GM12878 (cell line): ENCODE measurements around the gene MAP3K10. TPM values are rescaled to one million over a fixed set of nuclear protein-coding genes. Genes with fewer than 3 reads are reported as not detected.

ENCODE experiments used
- ATAC-seq: fragments of 200-7000 bp; cut with Tn5 transposase; 3 replicates; pipeline ENCODE4 v1.9.1; 2020; ENCODE audit warnings: mild to moderate bottlenecking, moderate library complexity
- BruUV-seq: library from RNA; stranded (reverse); fragments of 400-500 nt; replicated peaks from 2 replicates; lab custom pipeline; 2021; lab: Mats Ljungman, UMichigan
- CTCF ChIA-PET: fragments of 300-600 bp; sonication (Branson Sonifier 250); formaldehyde crosslinking; extraction: SDS; loops from one replicate; lab custom pipeline; 2021; ENCODE audit warnings: inconsistent platforms; lab: Yijun Ruan, JAX
- POLR2A ChIA-PET: fragments of 350-600 bp; formaldehyde crosslinking; extraction: SDS; loops from one replicate; lab custom pipeline; 2021; ENCODE audit warnings: inconsistent platforms; lab: Charles Lee
- RAD21 ChIA-PET: fragments of 300-600 bp; sonication (Branson Sonifier 250); formaldehyde crosslinking; loops from one replicate; lab custom pipeline; 2023; ENCODE audit warnings: antibody characterized with exemption; ENCODE audit not compliant: unreplicated experiment; lab: Charles Lee
- SMC1A ChIA-PET: fragments of 300-600 bp; sonication (Branson Sonifier 250); formaldehyde crosslinking; loops from one replicate; lab custom pipeline; 2023; ENCODE audit not compliant: unreplicated experiment, uncharacterized antibody; lab: Charles Lee
- DNase-seq: peaks from one replicate; pipeline ENCODE4 v3.0.0-alpha.2; 2011; ENCODE audit warnings: low read depth, low spot score
- FAIRE-seq: peaks from 3 replicates; lab custom pipeline; 2011; peaks lifted over from hg19 to GRCh38; lab: Jason Lieb, UNC
- H2AFZ ChIP-seq: 2 replicates; pipeline ENCODE4 v1.6.0; 2011; ENCODE audit warnings: low read depth, low read length, control low read depth; ENCODE audit not compliant: control insufficient read depth
- H3K27ac ChIP-seq: 2 replicates; pipeline ENCODE4 v1.5.1; 2011; ENCODE audit warnings: control low read depth; ENCODE audit not compliant: control insufficient read depth, insufficient read depth
- H3K27me3 ChIP-seq, 2 experiments: replicated peaks in 1 of 2; 2 replicates each; pipeline versions ENCODE4 v1.6.0 to v1.6.1; 2011; ENCODE audit warnings: low read length in 1 of 2; ENCODE audit not compliant: control insufficient read depth in 2 of 2, insufficient read depth in 2 of 2
- H3K36me3 ChIP-seq, 2 experiments: 2 replicates each; pipeline ENCODE4 v1.5.1; 2011; ENCODE audit warnings: low read length in 1 of 2; ENCODE audit not compliant: control insufficient read depth in 2 of 2, insufficient read depth in 2 of 2
- H3K4me1 ChIP-seq: 2 replicates; pipeline ENCODE4 v1.6.1; 2011; ENCODE audit warnings: mild to moderate bottlenecking, low read length, moderate library complexity, mixed read lengths; ENCODE audit not compliant: control insufficient read depth, insufficient read depth
- H3K4me2 ChIP-seq: 2 replicates; pipeline ENCODE4 v1.6.0; 2011; ENCODE audit warnings: control low read depth; ENCODE audit not compliant: control insufficient read depth, insufficient read depth
- H3K4me3 ChIP-seq: fragments of 200-600 bp; sonication (generic); 2 replicates; pipeline ENCODE4 v1.5.1; 2016
- H3K79me2 ChIP-seq: 2 replicates; pipeline ENCODE4 v1.6.0; 2011; ENCODE audit warnings: low read length; ENCODE audit not compliant: control insufficient read depth, insufficient read depth
- H3K9ac ChIP-seq: 2 replicates; pipeline ENCODE4 v1.8.0; 2011; ENCODE audit warnings: low read length, control low read depth, mixed read lengths; ENCODE audit not compliant: control insufficient read depth, insufficient read depth
- H3K9me3 ChIP-seq: replicated peaks from 3 replicates; pipeline ENCODE4 v1.5.1; 2011; ENCODE audit warnings: mild to moderate bottlenecking, low read length; ENCODE audit not compliant: control insufficient read depth, insufficient read depth
- H4K20me1 ChIP-seq: 2 replicates; pipeline ENCODE4 v1.6.0; 2011; ENCODE audit not compliant: control insufficient read depth, insufficient read depth
- ASH2L ChIP-seq: fragments of 300-600, 200-600 bp; sonication (generic); IDR thresholded peaks from 2 replicates; pipeline ENCODE4 v1.6.1; 2017; ENCODE audit warnings: low read depth, mild to moderate bottlenecking, borderline replicate concordance
- CBX3 ChIP-seq: fragments of 200-600 bp; sonication (generic); IDR thresholded peaks from 2 replicates; pipeline ENCODE4 v1.6.1; 2016; ENCODE audit warnings: low read depth, borderline replicate concordance
- E2F4 ChIP-seq: IDR thresholded peaks from 2 replicates; pipeline ENCODE4 v1.6.1; 2012; ENCODE audit warnings: low read depth, low read length, improper control_type of control experiment
- EGR1 ChIP-seq, 2 experiments: IDR thresholded peaks; 1 replicate in 1 of 2; 2 replicates in 1 of 2; pipeline ENCODE4 v1.6.1; 2011 to 2012; ENCODE audit warnings: low read depth in 2 of 2, low read length in 2 of 2, borderline replicate concordance in 1 of 2, mild to moderate bottlenecking in 1 of 2, moderate library complexity in 1 of 2
- ELK1 ChIP-seq: IDR thresholded peaks from 2 replicates; pipeline ENCODE4 v1.6.1; 2012; ENCODE audit warnings: low read depth, low read length, improper control_type of control experiment
- FOXM1 ChIP-seq: IDR thresholded peaks from 2 replicates; pipeline ENCODE4 v1.6.1; 2012; ENCODE audit warnings: low read depth, mild to moderate bottlenecking, inconsistent platforms, low read length, moderate library complexity
- HSF1 ChIP-seq: fragments of 150-350 bp; IDR thresholded peaks from 2 replicates; pipeline ENCODE4 v1.6.1; 2014; ENCODE audit warnings: mild to moderate bottlenecking, low read depth, low read length
- IKZF2 ChIP-seq, 2 experiments: fragments of 450-650 bp; IDR thresholded peaks; 2 replicates each; pipeline ENCODE4 v1.6.1; 2017; ENCODE audit warnings: mild to moderate bottlenecking in 2 of 2, moderate library complexity in 2 of 2
- IRF4 ChIP-seq: IDR thresholded peaks from 2 replicates; pipeline ENCODE4 v1.6.1; 2011; ENCODE audit warnings: low read depth, low read length
- KDM1A ChIP-seq: fragments of 200-600 bp; sonication (generic); IDR thresholded peaks from 2 replicates; pipeline ENCODE4 v1.6.1; 2016; ENCODE audit warnings: borderline replicate concordance
- MYB ChIP-seq: fragments of 150-350 bp; IDR thresholded peaks from 2 replicates; pipeline ENCODE4 v1.6.1; 2014; ENCODE audit warnings: mild to moderate bottlenecking, low read depth, low read length, borderline replicate concordance
- NR2C1 ChIP-seq: fragments of 450-650 bp; IDR thresholded peaks from 2 replicates; pipeline ENCODE4 v1.6.1; 2017; ENCODE audit warnings: antibody characterized with exemption, mild to moderate bottlenecking, moderate library complexity
- NR2F1 ChIP-seq: fragments of 450-650 bp; conservative IDR thresholded peaks from 2 replicates; pipeline ENCODE4 v1.6.1; 2017; ENCODE audit warnings: mild to moderate bottlenecking
- USF1 ChIP-seq: IDR thresholded peaks from 2 replicates; pipeline ENCODE4 v1.6.1; 2011; ENCODE audit warnings: borderline replicate concordance, low read depth, mild to moderate bottlenecking, moderate library complexity, mixed read lengths, low read length; ENCODE audit not compliant: insufficient read depth; ENCODE audit errors: extremely low read length
- ZNF592 ChIP-seq: fragments of 450-650 bp; IDR thresholded peaks from 2 replicates; pipeline ENCODE4 v1.6.1; 2017; ENCODE audit warnings: mild to moderate bottlenecking, moderate library complexity
- ZNF622 ChIP-seq: fragments of 450-650 bp; IDR thresholded peaks from 2 replicates; pipeline ENCODE4 v1.6.1; 2017; ENCODE audit warnings: mild to moderate bottlenecking, inconsistent platforms
- WGBS: methylation state at CpG from one replicate; pipeline ENCODE4 v1.1.6; 2016; ENCODE audit warnings: low lambda C conversion rate; ENCODE audit not compliant: insufficient replicate concordance, insufficient coverage; ENCODE audit errors: missing lambda C conversion rate; 5-methylcytosine and 5-hydroxymethylcytosine counted together
- in situ Hi-C: fragments of 300-500 bp; cut with MboI; formaldehyde crosslinking; loops from 9 replicates; pipeline ENCODE4 v1.14.3; 2018; ENCODE audit warnings: mixed read lengths
- intact Hi-C: fragments of 100-400 bp; cut with micrococcal nuclease; formaldehyde crosslinking; loops from one replicate; pipeline ENCODE4 v1.14.2; 2022; ENCODE audit not compliant: unreplicated experiment
- polyA plus RNA-seq, 11 experiments: library from polyadenylated mRNA; depleted of rRNA in 4 of 11; unstranded in 6 of 11; stranded (reverse) in 5 of 11; fragments of >200 nt; fragmentation: Nextera tagmentation in 4 of 11; fragmentation: Illumina TruSeq in 1 of 11; extraction: Ambion mirVana in 4 of 11; extraction: Trizol in 1 of 11; gene quantifications; 1 replicate in 1 of 11; 2 replicates in 10 of 11; pipeline versions ENCODE4 v1.2.1 to v1.2.3, GENCODE V29; 2011 to 2016; ENCODE audit warnings: inconsistent platforms in 2 of 11, missing spikeins in 2 of 11, low read depth in 1 of 11
- total RNA-seq, 4 experiments: library from RNA; depleted of rRNA in 3 of 4; stranded (reverse); fragments of >200 nt in 3 of 4; fragmentation: Illumina TruSeq in 1 of 4; extraction: Trizol in 1 of 4; gene quantifications; 2 replicates each; pipeline versions ENCODE4 v1.2.1 to v1.2.3, GENCODE V29; 2013 to 2021

MAP3K10 gene
- total and polyA plus RNA-seq, 10 of the 15 experiments (the other 5 are each of a cell fraction or from before 2014, with no cell fraction given) = 0.11 to 16.6 (median 2.6) TPM

GRCh38 chr19:40236026-40236355 is 44.8 kb downstream of the MAP3K10 start:
- Histone ChIP-seq H3K9me3 (no peaks in the 10 kb centered on the region), H3K79me2 (no peaks in the 10 kb centered on the region), H3K9ac (no peak overlapping the region), H3K4me3 (no peak overlapping the region), H3K4me1 (no peaks in the 10 kb centered on the region), H2AFZ (no peak overlapping the region), H3K4me2 (no peak overlapping the region), H3K27ac (no peak overlapping the region), H4K20me1 (no peaks in the 10 kb centered on the region), H3K36me3 (peaks cover 20 to 43% of the 10 kb centered on the region in 2 experiments; a peak in 3 of 4 replicates), H3K27me3 (no peaks in the 10 kb centered on the region)
- intact Hi-C loops (no loop called here), in situ Hi-C loops (no loop called here)
- ATAC-seq (no peak), DNase-seq (no peak), FAIRE-seq (no peak)
- 95% methylated on average over 9 of the region's 9 CpGs for WGBS
- TF ChIP-seq HSF1 = no peak
- no peak for TF ChIP-seq ZNF622
- TF ChIP-seq EGR1 (IDR thresholded peaks at IDR 0.05; ENCODE audit: borderline replicate concordance in 1 of 2, low read depth in 2 of 2, low read length in 2 of 2) = no peak
- TF ChIP-seq NR2F1 = no peak
- TF ChIP-seq FOXM1 = no peak
- no peak for TF ChIP-seq IKZF2 (IDR thresholded peaks at IDR 0.05)
- TF ChIP-seq ELK1 = no peak
- TF ChIP-seq IRF4 = no peak
- no peak for TF ChIP-seq KDM1A
- TF ChIP-seq E2F4 = no peak
- TF ChIP-seq CBX3 = no peak
- no peak for TF ChIP-seq ASH2L
- TF ChIP-seq NR2C1 = no peak
- TF ChIP-seq USF1 = no peak
- no peak for TF ChIP-seq ZNF592
- no peak for TF ChIP-seq MYB
- POLR2A ChIA-PET = no interaction called here
- SMC1A ChIA-PET = interaction anchor here (1.0 kb wide), 1 partner anchor 71 kb away, joined by 3 read pairs; no protein-coding TSS in a partner anchor
- CTCF ChIA-PET = no interaction called here
- BruUV-seq = no TSS peak
- RAD21 ChIA-PET = no interaction called here
